GM12878 (cell line): ENCODE results near the gene GLA. TPM values are rescaled to one million over a fixed set of nuclear protein-coding genes. Genes with fewer than 3 reads are reported as not detected.
A peak's percentile ranks its signal among the peaks of the same experiment; 100 is the strongest.

Source experiments
- CBFB ChIP-seq: IDR thresholded peaks from 2 replicates; pipeline ENCODE4 v1.6.1; 2016; ENCODE audit warnings: antibody characterized with exemption, low read depth
- CHD2 ChIP-seq: IDR thresholded peaks from 2 replicates; pipeline ENCODE4 v1.6.1; 2011; ENCODE audit warnings: low read depth, low read length, improper control_type of control experiment, borderline replicate concordance
- CHD4 ChIP-seq: fragments of 200-600 bp; sonication (generic); IDR thresholded peaks from 2 replicates; pipeline ENCODE4 v1.6.1; 2016; ENCODE audit warnings: mild to moderate bottlenecking
- EGR1 ChIP-seq, 2 experiments: IDR thresholded peaks; 1 replicate in 1 of 2; 2 replicates in 1 of 2; pipeline ENCODE4 v1.6.1; 2011 to 2012; ENCODE audit warnings: low read depth in 2 of 2, low read length in 2 of 2, borderline replicate concordance in 1 of 2, mild to moderate bottlenecking in 1 of 2, moderate library complexity in 1 of 2
- IKZF2 ChIP-seq, 2 experiments: fragments of 450-650 bp; IDR thresholded peaks; 2 replicates each; pipeline ENCODE4 v1.6.1; 2017; ENCODE audit warnings: mild to moderate bottlenecking in 2 of 2, moderate library complexity in 2 of 2
- IRF5 ChIP-seq: fragments of 450-650 bp; IDR thresholded peaks from 2 replicates; pipeline ENCODE4 v1.6.1; 2017; ENCODE audit warnings: borderline replicate concordance
- MTA2 ChIP-seq: fragments of 450-650 bp; IDR thresholded peaks from 2 replicates; pipeline ENCODE4 v1.6.1; 2016; ENCODE audit warnings: low read depth, mild to moderate bottlenecking, moderate library complexity
- MTA3 ChIP-seq: IDR thresholded peaks from 2 replicates; pipeline ENCODE4 v1.6.1; 2012; ENCODE audit warnings: low read length, inconsistent platforms, borderline replicate concordance
- MYB ChIP-seq: fragments of 150-350 bp; IDR thresholded peaks from 2 replicates; pipeline ENCODE4 v1.6.1; 2014; ENCODE audit warnings: mild to moderate bottlenecking, low read depth, low read length, borderline replicate concordance
- NFXL1 ChIP-seq: fragments of 450-650 bp; IDR thresholded peaks from 2 replicates; pipeline ENCODE4 v1.6.1; 2017; ENCODE audit warnings: antibody characterized with exemption, mild to moderate bottlenecking, borderline replicate concordance
- NR2C2 ChIP-seq: IDR thresholded peaks from 2 replicates; pipeline ENCODE4 v1.6.1; 2011; ENCODE audit warnings: borderline replicate concordance, low read depth; ENCODE audit not compliant: control insufficient read depth, insufficient read length
- PKNOX1 ChIP-seq: fragments of 450-650 bp; IDR thresholded peaks from 2 replicates; pipeline ENCODE4 v1.6.1; 2016; ENCODE audit warnings: mild to moderate bottlenecking
- PRDM15 ChIP-seq: fragments of 450-650 bp; formaldehyde crosslinking; IDR thresholded peaks from 2 replicates; pipeline ENCODE4 v1.4.0; 2020; ENCODE audit warnings: mild to moderate bottlenecking, moderate library complexity
- RAD51 ChIP-seq: fragments of 450-650 bp; IDR thresholded peaks from 2 replicates; pipeline ENCODE4 v1.6.1; 2016; ENCODE audit warnings: moderate library complexity, mild to moderate bottlenecking, inconsistent platforms
- RELA ChIP-seq: fragments of 450-650 bp; IDR thresholded peaks from 2 replicates; pipeline ENCODE4 v1.8.0; 2014; ENCODE audit warnings: borderline replicate concordance; ENCODE audit not compliant: partially characterized antibody
- SMAD1 ChIP-seq: fragments of 450-650 bp; IDR thresholded peaks from 2 replicates; pipeline ENCODE4 v1.6.1; 2018; ENCODE audit warnings: mild to moderate bottlenecking, low read depth; ENCODE audit not compliant: partially characterized antibody
- SMAD5 ChIP-seq: IDR thresholded peaks from 2 replicates; pipeline ENCODE4 v1.6.1; 2016; ENCODE audit warnings: antibody characterized with exemption, low read depth
- SMC3 ChIP-seq: IDR thresholded peaks from 2 replicates; pipeline ENCODE4 v1.6.1; 2011; ENCODE audit warnings: low read length, improper control_type of control experiment, borderline replicate concordance
- TAF1 ChIP-seq: IDR thresholded peaks from 2 replicates; pipeline ENCODE4 v1.6.1; 2011; ENCODE audit warnings: mild to moderate bottlenecking, low read depth, low read length, borderline replicate concordance
- TCF12 ChIP-seq: IDR thresholded peaks from 2 replicates; pipeline ENCODE4 v1.6.1; 2011; ENCODE audit warnings: low read depth, mild to moderate bottlenecking, low read length
- ZNF384 ChIP-seq: IDR thresholded peaks from 2 replicates; pipeline ENCODE4 v1.6.1; 2012; ENCODE audit warnings: low read depth, mild to moderate bottlenecking, low read length, improper control_type of control experiment, borderline replicate concordance
- ZZZ3 ChIP-seq: IDR thresholded peaks from 2 replicates; pipeline ENCODE4 v1.6.1; 2011; ENCODE audit warnings: low read depth; ENCODE audit not compliant: control insufficient read depth, insufficient read length
- polyA plus RNA-seq, 11 experiments: library from polyadenylated mRNA; depleted of rRNA in 4 of 11; unstranded in 6 of 11; stranded (reverse) in 5 of 11; fragments of >200 nt; fragmentation: Nextera tagmentation in 4 of 11; fragmentation: Illumina TruSeq in 1 of 11; extraction: Ambion mirVana in 4 of 11; extraction: Trizol in 1 of 11; gene quantifications; 1 replicate in 1 of 11; 2 replicates in 10 of 11; pipeline versions ENCODE4 v1.2.1 to v1.2.3, GENCODE V29; 2011 to 2016; ENCODE audit warnings: inconsistent platforms in 2 of 11, missing spikeins in 2 of 11, low read depth in 1 of 11
- total RNA-seq, 4 experiments: library from RNA; depleted of rRNA in 3 of 4; stranded (reverse); fragments of >200 nt in 3 of 4; fragmentation: Illumina TruSeq in 1 of 4; extraction: Trizol in 1 of 4; gene quantifications; 2 replicates each; pipeline versions ENCODE4 v1.2.1 to v1.2.3, GENCODE V29; 2013 to 2021
- TF ChIP-seq, protein P1 (sequence below): fragments of 450-650 bp; IDR thresholded peaks from 2 replicates; pipeline ENCODE4 v1.6.1; 2017; ENCODE audit warnings: mild to moderate bottlenecking, low read depth, inconsistent platforms; ENCODE audit not compliant: poor library complexity, severe bottlenecking

The GLA gene
- total and polyA plus RNA-seq, 10 of the 15 experiments (the other 5 are each of a cell fraction or from before 2014, with no cell fraction given) = 23.8 to 66.4 (median 29.1) TPM

DNA sequence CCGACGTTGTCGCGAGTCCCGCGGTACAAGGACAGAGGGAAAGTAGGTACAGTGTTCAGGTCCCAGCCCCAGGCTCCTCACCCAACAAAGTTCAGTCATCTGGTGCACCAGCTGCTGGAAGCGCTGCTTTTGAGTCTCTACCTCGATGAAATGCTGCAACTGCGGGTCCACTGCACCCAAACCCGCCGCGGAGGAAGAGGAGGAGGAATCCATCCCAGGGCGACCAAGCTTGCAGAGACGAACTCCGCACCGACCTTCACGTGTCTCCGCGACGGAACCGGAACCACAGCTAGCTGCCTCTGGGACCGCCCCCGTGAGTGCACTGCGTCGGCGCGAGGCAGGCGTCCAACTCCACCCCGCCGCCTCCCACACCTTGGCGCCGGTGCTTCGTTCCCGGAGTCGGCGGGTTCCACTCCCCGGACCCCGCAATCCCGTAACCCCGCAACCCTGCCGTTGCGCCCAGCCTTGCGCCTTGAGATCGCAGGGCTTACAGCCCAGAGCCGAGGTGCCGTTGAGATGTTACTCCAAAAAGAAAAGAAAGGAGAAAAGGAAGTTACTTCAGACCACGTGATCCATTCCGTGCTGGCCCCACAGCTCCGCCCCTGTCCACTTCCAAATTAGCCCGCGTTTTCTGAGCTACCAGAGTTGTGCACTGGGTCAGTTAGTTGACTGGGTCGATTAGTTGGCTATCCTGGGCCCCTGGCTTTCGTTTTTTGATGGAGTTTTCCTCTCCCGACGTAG lies 59.1 kb downstream of the GLA start, which contains the start of gene TIMM8A (continued):
- TF ChIP-seq CBFB = peak; percentile 36; the same call in 1 of the 2 replicates
- TF ChIP-seq MTA3 = no peak
- TF ChIP-seq ZNF384 = no peak
- TF ChIP-seq MTA2 = no peak
- TF ChIP-seq NFXL1 = no peak
- no peak for TF ChIP-seq IKZF2 (IDR thresholded peaks at IDR 0.05)
- TF ChIP-seq, protein P1, sequence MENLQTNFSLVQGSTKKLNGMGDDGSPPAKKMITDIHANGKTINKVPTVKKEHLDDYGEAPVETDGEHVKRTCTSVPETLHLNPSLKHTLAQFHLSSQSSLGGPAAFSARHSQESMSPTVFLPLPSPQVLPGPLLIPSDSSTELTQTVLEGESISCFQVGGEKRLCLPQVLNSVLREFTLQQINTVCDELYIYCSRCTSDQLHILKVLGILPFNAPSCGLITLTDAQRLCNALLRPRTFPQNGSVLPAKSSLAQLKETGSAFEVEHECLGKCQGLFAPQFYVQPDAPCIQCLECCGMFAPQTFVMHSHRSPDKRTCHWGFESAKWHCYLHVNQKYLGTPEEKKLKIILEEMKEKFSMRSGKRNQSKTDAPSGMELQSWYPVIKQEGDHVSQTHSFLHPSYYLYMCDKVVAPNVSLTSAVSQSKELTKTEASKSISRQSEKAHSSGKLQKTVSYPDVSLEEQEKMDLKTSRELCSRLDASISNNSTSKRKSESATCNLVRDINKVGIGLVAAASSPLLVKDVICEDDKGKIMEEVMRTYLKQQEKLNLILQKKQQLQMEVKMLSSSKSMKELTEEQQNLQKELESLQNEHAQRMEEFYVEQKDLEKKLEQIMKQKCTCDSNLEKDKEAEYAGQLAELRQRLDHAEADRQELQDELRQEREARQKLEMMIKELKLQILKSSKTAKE = no peak
- TF ChIP-seq CHD2 = no peak
- TF ChIP-seq TCF12 = no peak
- TF ChIP-seq SMAD1 = no peak
- no peak for TF ChIP-seq RELA
- TF ChIP-seq MYB = no peak
- TF ChIP-seq IRF5 = no peak
- TF ChIP-seq RAD51 = peak; percentile 96
- peak in 1 of 2 experiments; percentile 56; a peak in 1 of 3 replicates for TF ChIP-seq EGR1 (IDR thresholded peaks at IDR 0.05; ENCODE audit: borderline replicate concordance in 1 of 2, low read depth in 2 of 2, low read length in 2 of 2)
- TF ChIP-seq PKNOX1 = no peak
- TF ChIP-seq TAF1 = no peak
- TF ChIP-seq SMC3 = no peak
- no peak for TF ChIP-seq CHD4
- TF ChIP-seq NR2C2 = no peak
- TF ChIP-seq ZZZ3 = no peak
- peak; percentile 80; the same call in 1 of the 2 replicates for TF ChIP-seq SMAD5
- no peak for TF ChIP-seq PRDM15 (CRISPR knock-in tag)
